Testis (tissue), 2 donors: ENCODE results near the gene CATSPERD.
"Not testable (repeated sequence)": the region's sequence is repeated elsewhere in the genome, so short reads cannot be mapped to it uniquely, and the experiment has no call there.

ENCODE experiments used
- POLR2A ChIP-seq: fragments of 450-650 bp; IDR thresholded peaks from one replicate; pipeline ENCODE4 v1.6.1; 2017; ENCODE audit warnings: antibody characterized with exemption, mild to moderate bottlenecking, moderate library complexity
- TF ChIP-seq, protein P1 (sequence below), 3 experiments: fragments of 450-650 bp in 2 of 3; fragments of 200-600 bp in 1 of 3; sonication (generic) in 1 of 3; IDR thresholded peaks; one replicate each; pipeline ENCODE4 v1.5.1; 2016 to 2019; ENCODE audit warnings: antibody characterized with exemption in 3 of 3, mild to moderate bottlenecking in 2 of 3, moderate library complexity in 1 of 3

DNA sequence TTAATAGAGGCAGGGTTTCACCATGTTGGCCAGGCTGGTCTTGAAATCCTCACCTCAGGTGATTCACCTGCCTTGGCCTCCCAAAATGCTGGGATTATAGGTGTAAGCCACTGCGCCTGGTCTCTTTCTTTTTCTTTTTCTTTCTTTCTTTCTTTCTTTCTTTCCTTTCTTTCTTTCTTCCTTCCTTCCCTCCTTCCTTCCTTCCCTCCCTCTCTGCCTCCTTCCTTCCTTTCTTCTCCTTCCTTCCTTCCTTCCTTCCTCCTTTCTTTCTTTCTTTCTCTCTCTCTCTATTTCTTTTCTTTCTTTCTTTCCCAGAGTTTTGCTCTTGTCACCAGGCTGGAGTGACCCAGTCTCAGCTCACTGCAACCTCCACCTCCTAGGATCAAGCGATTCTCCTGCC lies 12.7 kb downstream of the CATSPERD start:
- TF ChIP-seq, protein P1, sequence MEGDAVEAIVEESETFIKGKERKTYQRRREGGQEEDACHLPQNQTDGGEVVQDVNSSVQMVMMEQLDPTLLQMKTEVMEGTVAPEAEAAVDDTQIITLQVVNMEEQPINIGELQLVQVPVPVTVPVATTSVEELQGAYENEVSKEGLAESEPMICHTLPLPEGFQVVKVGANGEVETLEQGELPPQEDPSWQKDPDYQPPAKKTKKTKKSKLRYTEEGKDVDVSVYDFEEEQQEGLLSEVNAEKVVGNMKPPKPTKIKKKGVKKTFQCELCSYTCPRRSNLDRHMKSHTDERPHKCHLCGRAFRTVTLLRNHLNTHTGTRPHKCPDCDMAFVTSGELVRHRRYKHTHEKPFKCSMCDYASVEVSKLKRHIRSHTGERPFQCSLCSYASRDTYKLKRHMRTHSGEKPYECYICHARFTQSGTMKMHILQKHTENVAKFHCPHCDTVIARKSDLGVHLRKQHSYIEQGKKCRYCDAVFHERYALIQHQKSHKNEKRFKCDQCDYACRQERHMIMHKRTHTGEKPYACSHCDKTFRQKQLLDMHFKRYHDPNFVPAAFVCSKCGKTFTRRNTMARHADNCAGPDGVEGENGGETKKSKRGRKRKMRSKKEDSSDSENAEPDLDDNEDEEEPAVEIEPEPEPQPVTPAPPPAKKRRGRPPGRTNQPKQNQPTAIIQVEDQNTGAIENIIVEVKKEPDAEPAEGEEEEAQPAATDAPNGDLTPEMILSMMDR (IDR thresholded peaks at IDR 0.05), result not testable (repeated sequence)
- not testable (repeated sequence) for TF ChIP-seq POLR2A
